ENCODE measurements around the gene FAM20A. TPM values are rescaled to one million over a fixed set of nuclear protein-coding genes. Genes with fewer than 3 reads are reported as not detected.

The FAM20A gene
- polyA plus RNA-seq, 3 donors = 0.91 to 1.6 TPM; not detected in 1

- no peak for DNase-seq
- Histone ChIP-seq H3K36me3 (replicated peaks in 1 of 2; ENCODE audit: control insufficient read depth in 1 of 2, insufficient read depth in 2 of 2, low read length in 2 of 2) (no peaks in the 10 kb centered on the region), H3K9me3 (replicated peaks in 1 of 2; ENCODE audit: control insufficient read depth in 1 of 2, insufficient read depth in 1 of 2, low read length in 2 of 2) (no peaks in the 10 kb centered on the region), H3K9ac (ENCODE audit: insufficient read depth, low read length, poor library complexity, severe bottlenecking) (no peak overlapping the region), H3K4me1 (ENCODE audit: control insufficient read depth in 1 of 2, insufficient read depth in 2 of 2, low read length in 2 of 2) (peaks cover 17 to 22% of the 10 kb centered on the region in 2 donors), H3K27ac (ENCODE audit: low read depth in 1 of 2, low read length in 2 of 2) (no peak overlapping the region), H3K4me2 (replicated peaks; ENCODE audit: extremely low read depth, low read length, poor library complexity, severe bottlenecking) (no peak overlapping the region), H3K79me2 (ENCODE audit: insufficient read depth, low read length) (no peaks in the 10 kb centered on the region), H4K20me1 (ENCODE audit: insufficient read depth, low read length) (no peaks in the 10 kb centered on the region), H3K27me3 (ENCODE audit: control insufficient read depth in 2 of 2, insufficient read depth in 2 of 2, low read length in 2 of 2) (no peaks in the 10 kb centered on the region), H3K4me3 (replicated peaks in 1 of 3; ENCODE audit: low read depth in 2 of 3, low read length in 3 of 3) (no peak overlapping the region), H2AFZ (ENCODE audit: insufficient read depth, low read depth, low read length, poor library complexity, severe bottlenecking) (no peak overlapping the region)
- 100% methylated on average over 1 of the region's 8 CpGs for WGBS (ENCODE audit: insufficient coverage)
- H3K4me1 Mint-ChIP-seq = peaks cover 31% of the 10 kb centered on the region
- peak overlapping the region; percentile 1 to 28 for H3K4me3 Mint-ChIP-seq
- H3K9me3 Mint-ChIP-seq = peaks cover 0 to 13% (median 4%) of the 10 kb centered on the region in 7 donors
- peaks cover 4 to 5% of the 10 kb centered on the region in 2 donors for H3K36me3 Mint-ChIP-seq
- TF ChIP-seq CTCF (IDR thresholded peaks at IDR 0.05) = no peak
- peaks cover 7 to 13% (median 8%) of the 10 kb centered on the region in 3 donors for H3K27me3 Mint-ChIP-seq (ENCODE audit: low read depth in 3 of 3)
- intact Hi-C loops (cut with micrococcal nuclease) = no loop called here
- peak overlapping the region in 5 of 7 donors; percentile 1 to 92 (median 84) for H3K27ac Mint-ChIP-seq
These were observed 21.8 kb downstream of the FAM20A start for GRCh38 chr17:68579194-68579927.

- Mint-ChIP-seq H3K4me3 (no peak overlapping the region), H3K27ac (no peak overlapping the region), H3K36me3 (peaks cover 4 to 5% of the 10 kb centered on the region in 2 donors), H3K9me3 (peaks cover 0 to 13% (median 5%) of the 10 kb centered on the region in 7 donors), H3K27me3 (ENCODE audit: low read depth in 3 of 3) (peaks cover 5 to 8% (median 6%) of the 10 kb centered on the region in 3 donors), H3K4me1 (peaks cover 31% of the 10 kb centered on the region)
- no peak overlapping the region for H3K4me3 ChIP-seq (replicated peaks in 1 of 3; ENCODE audit: low read depth in 2 of 3, low read length in 3 of 3)
- no peaks in the 10 kb centered on the region for H3K9me3 ChIP-seq (replicated peaks in 1 of 2; ENCODE audit: control insufficient read depth in 1 of 2, insufficient read depth in 1 of 2, low read length in 2 of 2)
- TF ChIP-seq CTCF (IDR thresholded peaks at IDR 0.05) = no peak
- no CpG with 5 or more reads among the region's 3 CpGs for WGBS (ENCODE audit: insufficient coverage)
- no peak overlapping the region for H3K4me2 ChIP-seq (replicated peaks; ENCODE audit: extremely low read depth, low read length, poor library complexity, severe bottlenecking)
- no peak overlapping the region for H2AFZ ChIP-seq (ENCODE audit: insufficient read depth, low read depth, low read length, poor library complexity, severe bottlenecking)
- no peaks in the 10 kb centered on the region for H4K20me1 ChIP-seq (ENCODE audit: insufficient read depth, low read length)
- H3K79me2 ChIP-seq (ENCODE audit: insufficient read depth, low read length) = no peaks in the 10 kb centered on the region
- H3K27ac ChIP-seq (ENCODE audit: low read depth in 1 of 2, low read length in 2 of 2) = no peak overlapping the region
- H3K36me3 ChIP-seq (replicated peaks in 1 of 2; ENCODE audit: control insufficient read depth in 1 of 2, insufficient read depth in 2 of 2, low read length in 2 of 2) = no peaks in the 10 kb centered on the region
- no peaks in the 10 kb centered on the region for H3K27me3 ChIP-seq (ENCODE audit: control insufficient read depth in 2 of 2, insufficient read depth in 2 of 2, low read length in 2 of 2)
- H3K9ac ChIP-seq (ENCODE audit: insufficient read depth, low read length, poor library complexity, severe bottlenecking) = no peak overlapping the region
- intact Hi-C loops (cut with micrococcal nuclease) = no loop called here
- DNase-seq = no peak
- H3K4me1 ChIP-seq (ENCODE audit: control insufficient read depth in 1 of 2, insufficient read depth in 2 of 2, low read length in 2 of 2) = peaks cover 17 to 22% of the 10 kb centered on the region in 2 donors
These were observed 22.9 kb downstream of the FAM20A start for GRCh38 chr17:68578236-68578635.

Data from CD14-positive monocyte (primary cell).